ENCODE data around the gene DSCAML1.

Gene DSCAML1

GRCh38 chr11:117639601-117640000 is 157.4 kb downstream of the DSCAML1 start:
- DNase-seq (ENCODE audit: low read depth in 2 of 2), result no peak

- no peak for DNase-seq (ENCODE audit: low read depth in 2 of 2)
These were observed 158.0 kb downstream of the DSCAML1 start for GRCh38 chr11:117638911-117639543.

DNA sequence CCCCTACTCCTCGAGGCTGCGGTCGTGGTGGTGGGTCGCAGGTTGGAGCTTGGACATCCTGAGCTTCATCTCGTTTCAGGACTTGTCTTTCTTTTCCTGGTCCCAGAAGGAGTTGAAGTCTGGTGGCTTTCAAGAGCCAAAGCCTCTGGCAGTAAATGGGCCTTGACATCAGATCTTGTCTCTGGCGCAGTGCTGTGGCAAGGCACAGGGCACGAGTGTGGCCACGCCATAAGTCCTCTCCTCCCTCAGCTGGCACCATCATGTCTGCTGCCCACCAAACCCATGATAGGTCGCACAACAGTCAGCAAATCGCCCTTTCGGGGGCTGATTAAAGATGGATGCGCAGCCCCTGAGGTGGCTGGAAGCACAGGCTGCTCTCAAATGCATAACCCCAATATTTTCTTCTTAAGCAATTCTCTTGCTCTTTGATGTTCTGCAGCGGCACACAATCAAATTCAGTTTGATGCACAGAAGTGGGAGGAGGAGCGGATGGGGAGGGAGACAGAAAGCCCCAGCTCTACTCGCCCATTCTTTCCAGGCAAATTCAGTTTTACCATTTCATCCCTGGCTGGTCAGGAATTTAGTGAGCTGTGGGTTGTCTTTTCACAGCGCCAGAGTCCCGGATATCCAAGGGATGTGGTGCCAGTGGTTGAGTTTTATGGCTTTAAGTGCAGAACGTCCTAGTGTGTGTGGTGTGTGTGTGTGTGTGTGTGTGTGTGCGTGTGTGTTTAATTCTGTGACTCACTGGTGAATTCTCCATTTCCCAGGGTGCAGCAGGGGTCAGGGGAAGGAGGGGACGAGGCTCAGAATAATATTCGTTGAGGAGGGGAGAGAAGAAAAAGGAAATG is 162.0 kb downstream of the DSCAML1 start:
- no peak for DNase-seq (ENCODE audit: low read depth in 2 of 2)

GRCh38 chr11:117633976-117634755 is 162.8 kb downstream of the DSCAML1 start:
- DNase-seq (ENCODE audit: low read depth in 2 of 2), result no peak

DNA sequence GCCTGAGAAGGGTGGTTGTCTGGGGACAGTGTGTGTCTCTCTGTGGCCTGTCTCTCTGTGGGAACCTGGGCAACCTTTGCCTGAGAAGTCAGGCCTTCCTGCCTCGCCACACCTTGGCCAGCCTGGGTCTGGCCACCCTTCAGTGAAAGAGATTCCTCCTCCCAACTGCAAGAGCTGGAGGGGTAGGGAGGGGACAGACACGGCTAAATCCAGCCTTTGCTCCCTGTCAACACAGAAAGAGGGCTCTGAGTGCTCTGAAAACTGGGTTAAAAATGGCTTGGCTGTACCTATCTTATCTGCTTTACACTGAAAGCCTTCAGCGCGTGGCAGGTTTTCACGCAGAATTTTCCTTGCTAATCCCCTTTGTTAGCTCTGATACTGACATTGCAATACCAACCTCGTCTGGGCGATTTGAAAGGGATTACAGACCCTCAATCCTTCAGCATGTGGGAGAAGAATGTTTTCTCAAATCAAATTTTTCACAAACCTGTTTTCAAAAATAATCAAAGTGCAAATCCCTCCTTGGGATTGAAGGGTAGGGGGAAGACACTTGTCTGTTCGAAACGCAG is 163.7 kb downstream of the DSCAML1 start:
- DNase-seq (ENCODE audit: low read depth in 2 of 2), result no peak

GRCh38 chr11:117632306-117632705 is 164.7 kb downstream of the DSCAML1 start:
- DNase-seq (ENCODE audit: low read depth in 2 of 2), result no peak

GRCh38 chr11:117631336-117632140 is 165.5 kb downstream of the DSCAML1 start:
- DNase-seq (ENCODE audit: low read depth in 2 of 2), result no peak

GRCh38 chr11:117629891-117630538 is 167.0 kb downstream of the DSCAML1 start:
- DNase-seq (ENCODE audit: low read depth in 2 of 2), result no peak

GRCh38 chr11:117629146-117629545 is 167.9 kb downstream of the DSCAML1 start:
- no peak for DNase-seq (ENCODE audit: low read depth in 2 of 2)

- no peak for DNase-seq (ENCODE audit: low read depth in 2 of 2)
These were observed 169.8 kb downstream of the DSCAML1 start for GRCh38 chr11:117627259-117627658.

GRCh38 chr11:117626576-117626975 is 170.4 kb downstream of the DSCAML1 start:
- DNase-seq (ENCODE audit: low read depth in 2 of 2), result no peak

GRCh38 chr11:117625237-117625636 is 171.8 kb downstream of the DSCAML1 start:
- DNase-seq (ENCODE audit: low read depth in 2 of 2), result no peak

- DNase-seq (ENCODE audit: low read depth in 2 of 2), result no peak
These were observed 173.2 kb downstream of the DSCAML1 start for GRCh38 chr11:117623831-117624271.

DNA sequence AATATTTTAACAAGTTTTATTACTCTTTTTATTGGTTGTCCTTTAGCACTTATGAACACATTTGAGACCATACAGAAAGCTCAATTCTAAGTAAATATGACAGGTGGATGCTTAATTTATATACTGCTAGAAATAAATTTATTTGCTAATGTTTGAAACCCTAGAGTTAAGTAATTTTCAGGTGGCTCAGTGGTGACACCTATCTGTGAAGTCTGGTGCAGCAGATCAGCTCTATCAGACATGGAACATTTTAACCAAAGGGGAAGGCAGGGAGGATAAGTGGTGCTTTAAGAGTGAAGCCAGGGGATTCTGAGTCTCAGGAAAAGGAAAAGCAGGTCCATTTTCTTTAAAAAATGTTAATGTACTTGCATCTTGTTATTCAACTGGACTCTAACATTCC is 175.8 kb downstream of the DSCAML1 start:
- no peak for DNase-seq (ENCODE audit: low read depth in 2 of 2)

- DNase-seq (ENCODE audit: low read depth in 2 of 2), result no peak
These were observed 176.4 kb downstream of the DSCAML1 start for GRCh38 chr11:117620659-117621058.

GRCh38 chr11:117620086-117620485 is 176.9 kb downstream of the DSCAML1 start:
- DNase-seq (ENCODE audit: low read depth in 2 of 2), result no peak

DNA sequence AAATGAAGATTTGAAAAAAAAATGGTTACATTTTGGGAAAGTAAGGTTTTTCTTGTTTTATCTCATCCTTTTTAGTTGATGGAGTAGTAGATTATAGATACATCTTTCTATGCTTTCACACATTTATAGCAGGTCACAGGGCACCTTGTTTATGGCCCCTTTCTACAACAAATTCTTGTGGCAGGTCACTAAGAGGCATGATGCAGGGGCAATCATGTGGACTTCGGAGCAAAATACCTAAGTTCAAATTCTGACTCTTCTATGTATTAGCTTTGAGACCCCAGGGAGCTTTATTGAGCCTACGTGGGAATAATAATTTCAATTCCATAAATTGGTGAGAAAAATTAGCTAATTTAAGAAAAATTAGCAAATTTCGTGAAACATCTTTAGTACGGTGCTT is 177.4 kb downstream of the DSCAML1 start:
- DNase-seq (ENCODE audit: low read depth in 2 of 2), result no peak

DNA sequence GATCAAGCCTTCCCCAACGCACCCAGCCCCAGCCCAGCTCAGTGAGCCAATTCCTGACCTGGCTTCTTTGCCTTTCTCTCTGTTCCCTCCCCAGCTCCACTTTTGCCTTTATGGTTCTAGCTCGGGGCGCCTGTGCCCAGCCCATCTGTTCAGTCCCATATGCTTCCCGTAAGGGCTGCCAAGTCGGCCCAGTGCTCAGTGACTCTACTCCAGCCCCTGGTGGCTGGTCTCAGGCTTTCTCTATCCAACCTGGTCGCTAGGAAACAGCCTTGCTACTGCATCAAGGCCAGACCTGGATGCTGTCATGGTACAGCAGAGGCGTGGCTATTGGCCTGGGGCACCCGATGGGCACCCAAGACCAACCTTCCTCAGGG is 178.0 kb downstream of the DSCAML1 start:
- DNase-seq (ENCODE audit: low read depth in 2 of 2), result no peak

DNA sequence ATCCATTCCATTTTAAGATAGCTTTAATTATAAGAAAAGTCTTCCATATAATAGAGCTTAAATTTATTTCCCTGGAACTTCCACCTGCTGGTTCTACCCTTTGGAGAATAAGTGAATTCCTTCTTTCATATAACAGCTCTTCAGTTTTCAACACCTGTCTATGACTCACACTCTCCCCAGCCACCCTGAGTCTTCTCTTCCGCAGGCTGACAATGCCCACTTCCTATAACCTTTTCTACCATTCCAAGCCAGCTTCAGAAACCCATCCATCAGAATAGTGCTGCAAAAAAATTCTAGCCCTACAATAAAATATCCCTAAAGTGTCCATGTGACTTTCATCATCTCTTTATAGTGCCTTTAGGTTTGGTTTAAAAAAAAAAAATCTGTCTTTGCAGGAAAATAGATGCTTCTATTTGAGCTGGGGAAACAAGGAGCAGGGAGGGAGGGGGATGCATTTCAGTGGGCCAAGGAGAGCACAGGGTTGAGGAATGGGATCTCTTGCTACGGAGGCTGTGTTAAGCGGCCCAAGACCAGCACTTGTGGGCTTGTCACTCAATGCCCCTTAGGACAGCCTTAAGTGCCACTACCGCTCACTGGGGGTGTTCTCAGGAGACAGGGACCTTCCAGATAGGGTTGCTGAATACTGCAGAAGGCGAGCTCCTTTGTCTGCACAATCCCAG is 178.6 kb downstream of the DSCAML1 start:
- no peak for DNase-seq (ENCODE audit: low read depth in 2 of 2)

GRCh38 chr11:117616979-117617378 is 180.0 kb downstream of the DSCAML1 start:
- no peak for DNase-seq (ENCODE audit: low read depth in 2 of 2)

Data from activated CD8-positive, alpha-beta memory T cell treated with anti-CD3 and anti-CD28 coated beads for 4 hours (primary cell).